ENCODE data around the gene ZNF322. TPM values are rescaled to one million over a fixed set of nuclear protein-coding genes. Genes with fewer than 3 reads are reported as not detected.

Gene ZNF322
- total and polyA plus RNA-seq, 4 donors, result 3.3 to 9.0 (median 6.8) TPM

DNA sequence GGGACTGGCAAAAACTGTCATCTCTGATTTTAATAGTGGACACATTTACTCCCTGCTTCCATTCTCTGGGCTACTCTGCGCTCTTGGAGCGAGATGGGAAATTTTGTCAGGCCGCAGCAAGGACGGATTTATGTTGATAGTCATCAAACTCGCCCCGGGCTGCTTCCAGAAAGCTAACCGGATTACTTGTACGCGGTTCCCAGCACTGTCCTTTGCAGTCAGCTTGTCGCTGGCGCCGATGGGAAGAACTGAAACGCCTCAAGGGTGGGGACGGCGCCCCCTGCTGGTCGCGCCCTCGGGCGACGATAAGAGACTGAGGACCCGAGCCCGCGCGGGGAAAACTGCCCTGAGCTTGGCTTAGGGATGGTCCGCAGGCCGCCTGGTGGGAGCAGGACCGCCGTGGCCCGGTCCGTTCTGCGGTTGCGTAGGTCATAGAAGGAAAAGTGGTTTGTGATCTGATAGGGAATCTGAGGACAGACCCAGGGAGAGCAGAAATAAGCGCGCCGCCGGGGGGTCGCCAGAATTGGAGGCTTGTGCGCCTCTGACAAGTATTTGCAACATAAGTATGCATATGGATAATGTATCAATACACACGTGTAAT lies 63.8 kb downstream of the ZNF322 start:
- WGBS, result under 1% methylated on average over 39 of the region's 39 CpGs

DNA sequence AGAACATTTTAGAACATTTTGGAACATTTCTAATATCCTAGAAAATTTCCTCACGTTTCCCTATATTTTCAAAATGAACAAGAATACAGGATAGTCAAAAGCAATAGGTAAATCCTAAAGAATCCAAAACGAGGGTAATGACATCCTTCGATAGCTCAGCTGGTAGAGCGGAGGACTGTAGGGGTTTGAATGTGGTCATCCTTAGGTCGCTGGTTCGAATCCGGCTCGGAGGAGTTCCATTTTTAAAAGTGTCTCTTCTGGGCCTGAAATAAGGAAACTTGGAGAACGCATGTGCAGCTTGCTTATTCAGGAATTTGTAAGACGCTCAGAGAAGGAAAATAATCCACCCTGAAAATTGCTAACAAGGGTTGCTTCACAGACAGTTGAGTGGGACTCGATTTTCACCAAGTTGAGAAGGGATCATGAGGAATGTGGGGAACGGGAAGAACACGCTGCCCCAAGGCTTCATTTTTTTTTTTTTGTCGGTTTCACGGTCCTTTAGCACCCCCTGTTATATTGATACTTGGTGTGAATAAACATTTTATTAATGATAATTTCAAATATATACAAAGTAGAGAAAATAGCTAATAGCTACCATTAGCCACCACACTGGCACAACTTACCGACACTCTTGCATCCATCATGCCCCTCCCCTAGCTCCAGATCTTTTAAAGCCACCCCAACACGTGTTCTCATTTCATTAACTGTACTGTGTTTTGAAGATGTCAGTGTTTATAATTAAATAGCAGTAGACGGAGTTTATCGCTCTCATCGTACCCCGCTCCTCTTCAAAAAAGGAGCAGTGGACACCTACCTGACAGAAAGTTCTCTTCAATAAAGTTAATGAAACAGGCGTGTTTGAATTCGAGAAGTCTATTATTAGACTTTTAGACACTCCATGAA lies 64.6 kb downstream of the ZNF322 start:
- 26% methylated on average over 23 of the region's 23 CpGs for WGBS
- Histone ChIP-seq H3K36me3 (ENCODE audit: control insufficient read depth in 4 of 4, insufficient read depth in 3 of 4, low read depth in 1 of 4, low read length in 3 of 4) (peaks cover 6 to 17% (median 10%) of the 10 kb centered on the region in 4 donors), H3K4me3 (ENCODE audit: low read depth in 1 of 3, low read length in 3 of 3) (peak overlapping the region in 1 of 3 donors; percentile 79), H3K9ac (ENCODE audit: low read depth in 1 of 2, low read length in 2 of 2) (peak overlapping the region in 1 of 2 donors; percentile 25), H3K27ac (ENCODE audit: low read depth in 1 of 2, low read length in 2 of 2) (peak overlapping the region in 1 of 2 donors; percentile 80), H3K27me3 (ENCODE audit: control insufficient read depth in 4 of 4, insufficient read depth in 4 of 4, low read length in 3 of 4) (peaks cover 0 to 10% (median 1%) of the 10 kb centered on the region in 4 donors), H3K9me3 (ENCODE audit: control insufficient read depth in 4 of 4, low read length in 3 of 4) (no peaks in the 10 kb centered on the region), H3K4me1 (ENCODE audit: control insufficient read depth in 4 of 4, insufficient read depth in 4 of 4, low read length in 3 of 4) (peaks cover 5 to 23% (median 13%) of the 10 kb centered on the region in 4 donors)
- TF ChIP-seq YY1 (IDR thresholded peaks at IDR 0.05) (no peak), HNF4A (conservative IDR thresholded peaks at IDR 0.05) (no peak)
- TF ChIP-seq, protein P1, sequence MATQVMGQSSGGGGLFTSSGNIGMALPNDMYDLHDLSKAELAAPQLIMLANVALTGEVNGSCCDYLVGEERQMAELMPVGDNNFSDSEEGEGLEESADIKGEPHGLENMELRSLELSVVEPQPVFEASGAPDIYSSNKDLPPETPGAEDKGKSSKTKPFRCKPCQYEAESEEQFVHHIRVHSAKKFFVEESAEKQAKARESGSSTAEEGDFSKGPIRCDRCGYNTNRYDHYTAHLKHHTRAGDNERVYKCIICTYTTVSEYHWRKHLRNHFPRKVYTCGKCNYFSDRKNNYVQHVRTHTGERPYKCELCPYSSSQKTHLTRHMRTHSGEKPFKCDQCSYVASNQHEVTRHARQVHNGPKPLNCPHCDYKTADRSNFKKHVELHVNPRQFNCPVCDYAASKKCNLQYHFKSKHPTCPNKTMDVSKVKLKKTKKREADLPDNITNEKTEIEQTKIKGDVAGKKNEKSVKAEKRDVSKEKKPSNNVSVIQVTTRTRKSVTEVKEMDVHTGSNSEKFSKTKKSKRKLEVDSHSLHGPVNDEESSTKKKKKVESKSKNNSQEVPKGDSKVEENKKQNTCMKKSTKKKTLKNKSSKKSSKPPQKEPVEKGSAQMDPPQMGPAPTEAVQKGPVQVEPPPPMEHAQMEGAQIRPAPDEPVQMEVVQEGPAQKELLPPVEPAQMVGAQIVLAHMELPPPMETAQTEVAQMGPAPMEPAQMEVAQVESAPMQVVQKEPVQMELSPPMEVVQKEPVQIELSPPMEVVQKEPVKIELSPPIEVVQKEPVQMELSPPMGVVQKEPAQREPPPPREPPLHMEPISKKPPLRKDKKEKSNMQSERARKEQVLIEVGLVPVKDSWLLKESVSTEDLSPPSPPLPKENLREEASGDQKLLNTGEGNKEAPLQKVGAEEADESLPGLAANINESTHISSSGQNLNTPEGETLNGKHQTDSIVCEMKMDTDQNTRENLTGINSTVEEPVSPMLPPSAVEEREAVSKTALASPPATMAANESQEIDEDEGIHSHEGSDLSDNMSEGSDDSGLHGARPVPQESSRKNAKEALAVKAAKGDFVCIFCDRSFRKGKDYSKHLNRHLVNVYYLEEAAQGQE (IDR thresholded peaks at IDR 0.05), result no peak
- TF ChIP-seq, protein P2, sequence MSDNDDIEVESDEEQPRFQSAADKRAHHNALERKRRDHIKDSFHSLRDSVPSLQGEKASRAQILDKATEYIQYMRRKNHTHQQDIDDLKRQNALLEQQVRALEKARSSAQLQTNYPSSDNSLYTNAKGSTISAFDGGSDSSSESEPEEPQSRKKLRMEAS (IDR thresholded peaks at IDR 0.05), result no peak
- no peak for DNase-seq (ENCODE audit: low spot score)

More for the DNA sequence above, 63.8 kb downstream of the ZNF322 start:
- Histone ChIP-seq H3K4me3 (ENCODE audit: low read depth in 1 of 3, low read length in 3 of 3) (peak overlapping the region; percentile 47 to 79 (median 56)), H3K27me3 (ENCODE audit: control insufficient read depth in 4 of 4, insufficient read depth in 4 of 4, low read length in 3 of 4) (peaks cover 0 to 10% (median 1%) of the 10 kb centered on the region in 4 donors), H3K9me3 (ENCODE audit: control insufficient read depth in 4 of 4, low read length in 3 of 4) (no peaks in the 10 kb centered on the region), H3K27ac (ENCODE audit: low read depth in 1 of 2, low read length in 2 of 2) (peak overlapping the region; percentile 69 to 80), H3K36me3 (ENCODE audit: control insufficient read depth in 4 of 4, insufficient read depth in 3 of 4, low read depth in 1 of 4, low read length in 3 of 4) (peaks cover 6 to 17% (median 11%) of the 10 kb centered on the region in 4 donors), H3K9ac (ENCODE audit: low read depth in 1 of 2, low read length in 2 of 2) (peak overlapping the region; percentile 26 to 57), H3K4me1 (ENCODE audit: control insufficient read depth in 4 of 4, insufficient read depth in 4 of 4, low read length in 3 of 4) (peaks cover 5 to 23% (median 13%) of the 10 kb centered on the region in 4 donors)
- DNase-seq (ENCODE audit: low spot score), result peak; percentile 92
- no peak for TF ChIP-seq NR2F2 (IDR thresholded peaks at IDR 0.05)
- TF ChIP-seq FOXA1 (IDR thresholded peaks at IDR 0.05), result no peak
- TF ChIP-seq RAD21 (IDR thresholded peaks at IDR 0.05), result peak; percentile 88 to 91
- no peak for TF ChIP-seq FOXA2 (IDR thresholded peaks at IDR 0.05)
- TF ChIP-seq TAF1 (conservative IDR thresholded peaks at IDR 0.05), result peak; percentile 47
- TF ChIP-seq HNF4A (conservative IDR thresholded peaks at IDR 0.05), result peak in 1 of 2 donors; percentile 21
- TF ChIP-seq RXRA (IDR thresholded peaks at IDR 0.05), result peak in 1 of 2 donors; percentile 26
- peak; percentile 24 for TF ChIP-seq SP1 (IDR thresholded peaks at IDR 0.05)
- TF ChIP-seq, protein P2 (IDR thresholded peaks at IDR 0.05), result peak; percentile 52
- peak; percentile 19 for TF ChIP-seq YY1 (IDR thresholded peaks at IDR 0.05)
- TF ChIP-seq, protein P3, sequence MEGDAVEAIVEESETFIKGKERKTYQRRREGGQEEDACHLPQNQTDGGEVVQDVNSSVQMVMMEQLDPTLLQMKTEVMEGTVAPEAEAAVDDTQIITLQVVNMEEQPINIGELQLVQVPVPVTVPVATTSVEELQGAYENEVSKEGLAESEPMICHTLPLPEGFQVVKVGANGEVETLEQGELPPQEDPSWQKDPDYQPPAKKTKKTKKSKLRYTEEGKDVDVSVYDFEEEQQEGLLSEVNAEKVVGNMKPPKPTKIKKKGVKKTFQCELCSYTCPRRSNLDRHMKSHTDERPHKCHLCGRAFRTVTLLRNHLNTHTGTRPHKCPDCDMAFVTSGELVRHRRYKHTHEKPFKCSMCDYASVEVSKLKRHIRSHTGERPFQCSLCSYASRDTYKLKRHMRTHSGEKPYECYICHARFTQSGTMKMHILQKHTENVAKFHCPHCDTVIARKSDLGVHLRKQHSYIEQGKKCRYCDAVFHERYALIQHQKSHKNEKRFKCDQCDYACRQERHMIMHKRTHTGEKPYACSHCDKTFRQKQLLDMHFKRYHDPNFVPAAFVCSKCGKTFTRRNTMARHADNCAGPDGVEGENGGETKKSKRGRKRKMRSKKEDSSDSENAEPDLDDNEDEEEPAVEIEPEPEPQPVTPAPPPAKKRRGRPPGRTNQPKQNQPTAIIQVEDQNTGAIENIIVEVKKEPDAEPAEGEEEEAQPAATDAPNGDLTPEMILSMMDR (IDR thresholded peaks at IDR 0.05; ENCODE audit: low read depth, low read length, missing input control), result peak; percentile 87

Data from liver (tissue), 9 donors.